22Rv1 (cell line): ENCODE measurements around the gene CEP41.

ENCODE experiments used
- ZFX ChIP-seq: fragments of 450-650 bp; IDR thresholded peaks from 2 replicates; pipeline ENCODE4 v1.6.1; 2017; ENCODE audit warnings: antibody characterized with exemption, borderline replicate concordance
- TF ChIP-seq, protein P1 (sequence below): fragments of 450-650 bp; IDR thresholded peaks from 2 replicates; pipeline ENCODE4 v1.5.1; 2017; ENCODE audit warnings: mild to moderate bottlenecking

DNA sequence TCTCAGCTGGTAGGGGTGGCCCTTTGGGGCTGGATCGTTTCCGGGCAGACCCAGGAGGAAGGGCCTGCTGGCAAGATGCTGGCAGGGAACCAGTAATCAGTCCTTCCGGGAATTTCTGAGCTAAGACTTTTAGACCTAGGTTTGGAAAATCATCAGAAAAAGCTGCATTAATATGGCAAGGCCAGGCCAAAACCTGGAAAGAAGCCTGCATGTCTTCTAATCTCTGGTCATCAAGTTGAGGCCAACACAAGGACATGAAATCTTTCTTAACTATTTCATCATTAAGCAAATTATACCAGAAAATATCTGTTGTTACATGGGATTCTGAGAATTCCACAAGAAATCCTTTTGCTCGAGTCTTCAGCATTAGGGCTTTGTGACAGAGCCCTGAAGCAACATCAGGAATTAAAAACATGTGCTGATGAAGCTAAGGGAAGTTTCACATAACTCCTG is 40.7 kb downstream of the CEP41 start:
- TF ChIP-seq, protein P1, sequence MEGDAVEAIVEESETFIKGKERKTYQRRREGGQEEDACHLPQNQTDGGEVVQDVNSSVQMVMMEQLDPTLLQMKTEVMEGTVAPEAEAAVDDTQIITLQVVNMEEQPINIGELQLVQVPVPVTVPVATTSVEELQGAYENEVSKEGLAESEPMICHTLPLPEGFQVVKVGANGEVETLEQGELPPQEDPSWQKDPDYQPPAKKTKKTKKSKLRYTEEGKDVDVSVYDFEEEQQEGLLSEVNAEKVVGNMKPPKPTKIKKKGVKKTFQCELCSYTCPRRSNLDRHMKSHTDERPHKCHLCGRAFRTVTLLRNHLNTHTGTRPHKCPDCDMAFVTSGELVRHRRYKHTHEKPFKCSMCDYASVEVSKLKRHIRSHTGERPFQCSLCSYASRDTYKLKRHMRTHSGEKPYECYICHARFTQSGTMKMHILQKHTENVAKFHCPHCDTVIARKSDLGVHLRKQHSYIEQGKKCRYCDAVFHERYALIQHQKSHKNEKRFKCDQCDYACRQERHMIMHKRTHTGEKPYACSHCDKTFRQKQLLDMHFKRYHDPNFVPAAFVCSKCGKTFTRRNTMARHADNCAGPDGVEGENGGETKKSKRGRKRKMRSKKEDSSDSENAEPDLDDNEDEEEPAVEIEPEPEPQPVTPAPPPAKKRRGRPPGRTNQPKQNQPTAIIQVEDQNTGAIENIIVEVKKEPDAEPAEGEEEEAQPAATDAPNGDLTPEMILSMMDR = no peak
- no peak for TF ChIP-seq ZFX
